Measurements from ENCODE around the gene LDB3. TPM values are rescaled to one million over a fixed set of nuclear protein-coding genes. Genes with fewer than 3 reads are reported as not detected.
A peak's percentile ranks its signal among the peaks of the same experiment; 100 is the strongest.

The LDB3 gene
- total and polyA plus RNA-seq, 12 donors: 162 to 1,738 (median 1,513) TPM

DNA sequence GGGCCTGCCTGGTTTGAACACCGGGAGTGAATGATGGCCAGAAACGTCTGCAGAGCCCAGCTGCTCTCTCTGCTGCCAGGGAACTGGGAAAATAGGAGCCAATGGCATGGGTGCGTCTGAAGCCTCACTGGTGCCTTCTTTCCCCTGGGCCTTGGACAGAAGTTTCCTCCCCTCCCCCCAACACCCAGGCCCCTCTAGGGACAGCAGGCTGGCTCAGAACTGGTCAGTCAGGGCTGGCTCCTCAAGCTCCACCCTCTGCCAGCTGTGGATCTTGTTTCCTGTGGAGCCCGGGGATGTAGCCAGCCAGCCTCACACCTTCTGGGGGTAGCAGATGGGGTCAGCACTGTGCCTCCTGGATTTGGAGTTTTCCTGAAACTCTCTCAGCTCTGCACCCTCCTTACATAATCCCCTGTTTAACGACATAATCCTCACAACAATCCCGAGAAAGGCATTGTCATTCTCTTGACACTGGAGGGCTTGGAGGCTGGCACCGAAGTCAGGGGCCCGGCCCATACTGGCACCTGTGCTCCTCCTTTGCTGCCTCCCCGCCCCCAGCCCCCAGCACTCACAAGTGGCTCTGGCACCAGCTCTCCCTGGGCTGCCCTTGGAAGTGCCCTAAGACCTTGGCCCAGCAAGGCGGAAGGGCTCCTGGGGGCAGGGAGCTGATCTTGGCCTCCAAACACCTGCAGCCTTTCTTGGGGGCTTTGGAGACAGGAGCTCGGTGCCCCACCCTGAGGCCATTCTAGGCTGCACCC lies 5.7 kb downstream of the LDB3 start:
- peaks cover 0 to 15% (median 0%) of the 10 kb centered on the region in 9 donors for H3K36me3 ChIP-seq
- 32 to 34% methylated on average over 11 of the region's 11 CpGs for WGBS, 2 donors

GRCh38 chr10:86674912-86675311 lies 6.6 kb downstream of the LDB3 start:
- ATAC-seq: peak in 3 of 8 donors; percentile 0 to 3 (median 1)
- peak overlapping the region in 9 of 10 donors; percentile 7 to 72 (median 66) for H3K4me3 ChIP-seq
- H3K27me3 ChIP-seq: no peaks in the 10 kb centered on the region
- TF ChIP-seq CTCF (IDR thresholded peaks at IDR 0.05): no peak
- 37 to 51% methylated on average over 3 of the region's 3 CpGs for whole genome bisulfite sequencing, 2 donors
- intact Hi-C loops (cut with DNase I): no loop called here
- H3K4me1 ChIP-seq: peaks cover 5 to 90% (median 58%) of the 10 kb centered on the region in 9 donors
- peak overlapping the region in 9 of 10 donors; percentile 26 to 100 (median 96) for H3K27ac ChIP-seq
- no peaks in the 10 kb centered on the region for H3K9me3 ChIP-seq
- H3K36me3 ChIP-seq: peaks cover 0 to 22% (median 0%) of the 10 kb centered on the region in 9 donors
- DNase-seq: no peak

More for the DNA sequence above, 5.7 kb downstream of the LDB3 start:
- ATAC-seq (peak in 6 of 8 donors; percentile 10 to 28 (median 16)), DNase-seq (peak in 1 of 2 donors; percentile 70)
- Histone ChIP-seq H3K4me1 (peaks cover 3 to 81% (median 51%) of the 10 kb centered on the region in 9 donors), H3K27me3 (no peaks in the 10 kb centered on the region), H3K9me3 (no peaks in the 10 kb centered on the region), H3K4me3 (peak overlapping the region in 9 of 10 donors; percentile 44 to 72 (median 66)), H3K27ac (peak overlapping the region; percentile 26 to 100 (median 96))
- intact Hi-C loops (cut with DNase I): no loop called here
- no peak for TF ChIP-seq CTCF (IDR thresholded peaks at IDR 0.05)

DNA sequence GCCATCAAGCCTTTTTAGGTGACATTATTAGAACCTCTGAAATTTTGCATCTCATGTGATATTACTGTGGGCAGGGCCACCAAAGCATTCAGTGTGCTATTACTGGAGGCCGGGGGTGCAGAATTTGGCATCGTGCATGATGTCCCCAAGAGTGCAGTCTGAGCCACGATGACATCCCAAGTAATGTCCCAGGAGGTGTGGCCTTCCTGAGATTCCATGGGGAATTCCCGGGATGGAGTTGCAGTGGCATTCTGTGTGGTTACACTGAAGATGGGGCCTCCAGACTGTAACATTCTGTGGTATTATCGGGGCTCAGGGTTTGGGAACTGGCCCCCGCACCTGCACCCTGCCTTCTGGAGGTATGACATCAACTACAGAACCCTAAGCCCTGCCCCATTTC lies 9.1 kb downstream of the LDB3 start:
- no peaks in the 10 kb centered on the region for H3K27me3 ChIP-seq
- no peak for ATAC-seq
- peaks cover 0 to 36% (median 7%) of the 10 kb centered on the region in 9 donors for H3K36me3 ChIP-seq
- peaks cover 16 to 100% (median 65%) of the 10 kb centered on the region in 9 donors for H3K4me1 ChIP-seq
- no peak overlapping the region for H3K4me3 ChIP-seq
- DNase-seq: no peak
- WGBS, 2 donors: 40 to 47% methylated on average over 6 of the region's 6 CpGs
- H3K27ac ChIP-seq: peak overlapping the region in 6 of 10 donors; percentile 7 to 100 (median 91)
- intact Hi-C loops (cut with DNase I): no loop called here
- no peak for TF ChIP-seq CTCF (IDR thresholded peaks at IDR 0.05)
- H3K9me3 ChIP-seq: no peaks in the 10 kb centered on the region

DNA sequence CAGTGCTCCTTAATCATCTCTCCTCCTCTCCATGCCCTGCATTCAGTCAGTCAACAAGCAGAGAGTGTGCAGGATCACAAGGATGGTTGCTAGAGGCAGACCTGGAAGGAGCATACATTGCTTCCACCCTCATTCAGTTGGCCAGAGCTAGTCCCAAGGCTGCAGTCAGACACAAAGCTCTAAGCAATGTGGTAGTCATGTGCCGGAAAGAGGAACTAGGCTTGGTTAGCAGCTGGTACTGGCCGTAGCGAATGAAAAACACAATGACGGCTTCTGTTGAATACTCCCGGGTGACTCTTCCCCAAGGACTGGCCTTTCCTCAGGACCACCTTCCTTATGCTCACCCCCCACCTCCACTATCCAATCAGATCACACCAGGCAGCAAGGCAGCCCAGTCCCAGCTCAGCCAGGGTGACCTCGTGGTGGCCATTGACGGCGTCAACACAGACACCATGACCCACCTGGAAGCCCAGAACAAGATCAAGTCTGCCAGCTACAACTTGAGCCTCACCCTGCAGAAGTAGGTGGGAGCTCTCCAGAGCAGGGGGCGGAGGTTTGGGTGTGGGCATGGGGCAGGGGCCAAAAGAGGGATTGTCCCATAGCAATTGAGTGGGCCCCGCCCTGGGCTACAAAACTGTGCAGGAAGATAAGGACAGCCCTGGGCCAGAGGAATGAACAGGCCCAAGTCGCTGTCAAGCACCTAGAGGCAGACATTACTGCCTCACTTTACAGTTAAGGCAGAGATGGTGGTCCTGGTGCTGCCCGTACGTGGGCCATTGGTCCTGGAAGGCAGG lies 10.9 kb downstream of the LDB3 start:
- DNase-seq (no peak), ATAC-seq (no peak)
- no peaks in the 10 kb centered on the region for H3K9me3 ChIP-seq
- peaks cover 0 to 39% (median 7%) of the 10 kb centered on the region in 9 donors for H3K36me3 ChIP-seq
- WGBS, 2 donors: 45 to 57% methylated on average over 13 of the region's 13 CpGs
- intact Hi-C loops (cut with DNase I): no loop called here
- peaks cover 28 to 100% (median 75%) of the 10 kb centered on the region in 9 donors for H3K4me1 ChIP-seq
- no peak for TF ChIP-seq CTCF (IDR thresholded peaks at IDR 0.05)
- peak overlapping the region in 2 of 10 donors; percentile 10 to 26 for H3K4me3 ChIP-seq
- H3K27me3 ChIP-seq: no peaks in the 10 kb centered on the region
- peak overlapping the region in 9 of 10 donors; percentile 26 to 100 (median 92) for H3K27ac ChIP-seq

Data from heart right ventricle (tissue), 16 donors.